ENCODE results near the gene PCSK9. TPM values are rescaled to one million over a fixed set of nuclear protein-coding genes. Genes with fewer than 3 reads are reported as not detected.
A peak's percentile ranks its signal among the peaks of the same experiment; 100 is the strongest.

Gene PCSK9
- total and polyA plus RNA-seq, 5 experiments from 2014 or later: not detected

DNA sequence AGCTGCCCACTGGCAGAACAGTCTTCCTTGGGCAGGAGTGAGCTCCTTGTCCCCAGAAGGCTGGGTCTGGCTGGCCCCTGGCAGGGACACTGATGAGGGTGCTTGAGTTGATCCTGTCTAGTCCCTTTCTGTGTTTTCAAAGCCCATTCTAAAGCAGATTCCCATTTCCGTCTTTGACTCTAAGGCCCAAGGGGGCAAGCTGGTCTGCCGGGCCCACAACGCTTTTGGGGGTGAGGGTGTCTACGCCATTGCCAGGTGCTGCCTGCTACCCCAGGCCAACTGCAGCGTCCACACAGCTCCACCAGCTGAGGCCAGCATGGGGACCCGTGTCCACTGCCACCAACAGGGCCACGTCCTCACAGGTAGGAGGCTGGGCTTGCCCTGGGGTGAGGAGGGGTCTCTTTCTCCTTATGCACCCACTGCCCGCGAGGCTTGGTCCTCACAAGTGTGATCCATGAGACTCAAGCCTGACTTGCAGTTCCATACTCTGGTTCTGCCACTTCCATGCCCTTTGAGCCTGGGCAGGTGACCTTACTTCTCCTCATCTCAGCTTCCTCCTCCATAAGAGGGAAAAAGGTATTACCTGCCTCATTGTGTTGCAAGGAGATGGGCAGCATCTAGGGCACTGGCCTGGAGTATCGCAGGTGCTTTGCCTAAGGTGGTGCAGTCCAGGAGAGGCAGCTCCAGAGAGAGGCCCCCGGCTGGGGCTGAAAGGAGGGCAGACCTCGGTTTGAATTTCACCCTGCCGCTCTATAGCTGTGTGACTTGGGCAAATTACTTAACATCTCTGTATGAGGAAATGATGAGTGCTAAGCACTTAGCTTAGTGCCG is 20.2 kb downstream of the PCSK9 start:
- H3K4me3 Mint-ChIP-seq: no peak overlapping the region
- no peak overlapping the region for H3K27ac Mint-ChIP-seq
- no peaks in the 10 kb centered on the region for H3K9me3 Mint-ChIP-seq
- peaks cover 0 to 5% (median 0%) of the 10 kb centered on the region in 5 donors for H3K27me3 Mint-ChIP-seq
- no peak for DNase-seq
- no peak for ATAC-seq
- H3K4me1 Mint-ChIP-seq: peaks cover 0 to 2% (median under 1%) of the 10 kb centered on the region in 4 donors
- no peaks in the 10 kb centered on the region for H3K36me3 Mint-ChIP-seq
- POLR2A ChIA-PET: no interaction called here

- H3K27ac Mint-ChIP-seq: no peak overlapping the region
- peaks cover 0 to 5% (median 0%) of the 10 kb centered on the region in 5 donors for H3K27me3 Mint-ChIP-seq
- H3K4me3 Mint-ChIP-seq: no peak overlapping the region
- DNase-seq: no peak
- H3K9me3 Mint-ChIP-seq: no peaks in the 10 kb centered on the region
- no peaks in the 10 kb centered on the region for H3K36me3 Mint-ChIP-seq
- H3K4me1 Mint-ChIP-seq: peaks cover 0 to 2% (median under 1%) of the 10 kb centered on the region in 4 donors
- POLR2A ChIA-PET: no interaction called here
- no peak for ATAC-seq
These were observed 21.0 kb downstream of the PCSK9 start for GRCh38 chr1:55060133-55060999.

DNA sequence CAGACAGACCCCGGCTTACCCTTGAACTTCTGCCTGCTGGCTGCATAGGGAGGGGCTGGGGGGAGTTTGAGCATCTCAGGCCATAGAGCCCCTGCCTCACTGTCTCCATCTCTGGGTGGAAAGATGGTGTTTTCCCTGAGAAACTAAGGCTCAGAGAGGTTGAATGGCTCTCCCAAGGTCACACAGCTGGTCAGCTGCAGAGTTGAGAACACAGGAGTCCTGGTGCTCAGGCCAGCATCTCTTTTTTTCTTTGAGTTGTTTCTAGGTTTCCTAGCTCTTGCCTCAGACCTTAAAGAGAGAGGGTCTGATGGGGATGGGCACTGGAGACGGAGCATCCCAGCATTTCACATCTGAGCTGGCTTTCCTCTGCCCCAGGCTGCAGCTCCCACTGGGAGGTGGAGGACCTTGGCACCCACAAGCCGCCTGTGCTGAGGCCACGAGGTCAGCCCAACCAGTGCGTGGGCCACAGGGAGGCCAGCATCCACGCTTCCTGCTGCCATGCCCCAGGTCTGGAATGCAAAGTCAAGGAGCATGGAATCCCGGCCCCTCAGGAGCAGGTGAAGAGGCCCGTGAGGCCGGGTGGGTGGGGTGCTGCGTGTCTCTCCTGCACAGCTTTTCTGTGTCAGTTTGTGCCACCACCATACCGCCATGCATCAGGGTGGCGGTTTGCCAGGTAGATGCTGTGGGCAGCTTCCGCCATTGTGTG is 21.8 kb downstream of the PCSK9 start:
- H3K4me1 Mint-ChIP-seq: peaks cover 0 to 2% (median under 1%) of the 10 kb centered on the region in 4 donors
- H3K4me3 Mint-ChIP-seq: no peak overlapping the region
- no peak for DNase-seq
- ATAC-seq: no peak
- H3K9me3 Mint-ChIP-seq: no peaks in the 10 kb centered on the region
- no peak overlapping the region for H3K27ac Mint-ChIP-seq
- peaks cover 0 to 5% (median 0%) of the 10 kb centered on the region in 5 donors for H3K27me3 Mint-ChIP-seq
- POLR2A ChIA-PET: no interaction called here
- no peaks in the 10 kb centered on the region for H3K36me3 Mint-ChIP-seq

GRCh38 chr1:55061706-55062321 is 22.5 kb downstream of the PCSK9 start:
- no peaks in the 10 kb centered on the region for H3K9me3 Mint-ChIP-seq
- DNase-seq (no peak), ATAC-seq (no peak)
- peak overlapping the region in 1 of 10 donors; percentile 19 for H3K27ac Mint-ChIP-seq
- POLR2A ChIA-PET: no interaction called here
- H3K27me3 Mint-ChIP-seq: no peaks in the 10 kb centered on the region
- no peak overlapping the region for H3K4me3 Mint-ChIP-seq
- H3K36me3 Mint-ChIP-seq: peaks cover 2 to 6% (median 6%) of the 10 kb centered on the region in 3 donors
- peaks cover 0 to 2% (median under 1%) of the 10 kb centered on the region in 4 donors for H3K4me1 Mint-ChIP-seq

- ATAC-seq: no peak
- Mint-ChIP-seq H3K27me3 (no peaks in the 10 kb centered on the region), H3K36me3 (peaks cover 9 to 17% (median 9%) of the 10 kb centered on the region in 3 donors), H3K4me3 (no peak overlapping the region), H3K4me1 (peaks cover 0 to 2% (median under 1%) of the 10 kb centered on the region in 4 donors), H3K9me3 (no peaks in the 10 kb centered on the region), H3K27ac (no peak overlapping the region)
- DNase-seq: no peak
- POLR2A ChIA-PET: no interaction called here
These were observed 23.6 kb downstream of the PCSK9 start for GRCh38 chr1:55062801-55063576.

- no peak for DNase-seq
- Mint-ChIP-seq H3K4me1 (peaks cover 0 to 2% (median under 1%) of the 10 kb centered on the region in 4 donors), H3K4me3 (no peak overlapping the region), H3K9me3 (no peaks in the 10 kb centered on the region), H3K27me3 (no peaks in the 10 kb centered on the region), H3K36me3 (peaks cover 9 to 23% (median 10%) of the 10 kb centered on the region in 3 donors), H3K27ac (peak overlapping the region in 1 of 10 donors; percentile 70)
- ATAC-seq: no peak
- POLR2A ChIA-PET: no interaction called here
These were observed 24.2 kb downstream of the PCSK9 start for GRCh38 chr1:55063577-55063942.

DNA sequence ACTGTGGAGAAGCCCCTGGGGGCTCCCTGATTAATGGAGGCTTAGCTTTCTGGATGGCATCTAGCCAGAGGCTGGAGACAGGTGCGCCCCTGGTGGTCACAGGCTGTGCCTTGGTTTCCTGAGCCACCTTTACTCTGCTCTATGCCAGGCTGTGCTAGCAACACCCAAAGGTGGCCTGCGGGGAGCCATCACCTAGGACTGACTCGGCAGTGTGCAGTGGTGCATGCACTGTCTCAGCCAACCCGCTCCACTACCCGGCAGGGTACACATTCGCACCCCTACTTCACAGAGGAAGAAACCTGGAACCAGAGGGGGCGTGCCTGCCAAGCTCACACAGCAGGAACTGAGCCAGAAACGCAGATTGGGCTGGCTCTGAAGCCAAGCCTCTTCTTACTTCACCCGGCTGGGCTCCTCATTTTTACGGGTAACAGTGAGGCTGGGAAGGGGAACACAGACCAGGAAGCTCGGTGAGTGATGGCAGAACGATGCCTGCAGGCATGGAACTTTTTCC is 24.8 kb downstream of the PCSK9 start:
- Mint-ChIP-seq H3K4me1 (peaks cover 0 to 2% (median under 1%) of the 10 kb centered on the region in 4 donors), H3K36me3 (peaks cover 14 to 28% (median 16%) of the 10 kb centered on the region in 3 donors), H3K27ac (peak overlapping the region in 1 of 10 donors; percentile 70), H3K4me3 (no peak overlapping the region), H3K9me3 (no peaks in the 10 kb centered on the region), H3K27me3 (no peaks in the 10 kb centered on the region)
- ATAC-seq (no peak), DNase-seq (no peak)
- POLR2A ChIA-PET: no interaction called here

DNA sequence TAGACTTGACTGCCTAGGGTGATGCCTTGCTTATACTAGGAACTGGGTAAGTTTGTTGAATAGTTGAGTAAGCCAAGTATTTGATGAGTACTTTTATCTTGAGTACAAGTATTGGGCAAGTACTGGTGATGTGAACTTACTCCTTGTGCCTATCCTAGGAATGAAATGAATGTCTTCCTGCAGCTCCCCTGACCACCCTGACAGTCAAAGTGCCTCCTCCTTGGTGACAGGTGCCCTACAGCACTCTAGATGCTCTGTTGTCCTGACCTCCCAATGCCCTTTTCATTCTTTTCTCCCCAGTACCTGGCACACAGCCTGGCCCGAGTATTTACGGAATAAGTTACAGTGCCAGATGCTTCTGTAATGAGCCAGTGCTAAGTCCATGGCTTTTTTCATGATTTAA is 25.5 kb downstream of the PCSK9 start:
- POLR2A ChIA-PET: no interaction called here
- Mint-ChIP-seq H3K27ac (peak overlapping the region in 2 of 10 donors; percentile 34 to 55), H3K4me3 (no peak overlapping the region), H3K4me1 (peaks cover 0 to 3% (median under 1%) of the 10 kb centered on the region in 4 donors), H3K27me3 (no peaks in the 10 kb centered on the region), H3K36me3 (peaks cover 16 to 36% (median 17%) of the 10 kb centered on the region in 3 donors), H3K9me3 (no peaks in the 10 kb centered on the region)
- ATAC-seq (no peak), DNase-seq (no peak)

- peaks cover 0 to 4% (median under 1%) of the 10 kb centered on the region in 4 donors for H3K4me1 Mint-ChIP-seq
- H3K27ac Mint-ChIP-seq: no peak overlapping the region
- no peak for DNase-seq
- no peaks in the 10 kb centered on the region for H3K27me3 Mint-ChIP-seq
- POLR2A ChIA-PET: no interaction called here
- H3K4me3 Mint-ChIP-seq: peak overlapping the region in 1 of 10 donors; percentile 15
- H3K36me3 Mint-ChIP-seq: peaks cover 20 to 44% (median 25%) of the 10 kb centered on the region in 3 donors
- no peak for ATAC-seq
- no peaks in the 10 kb centered on the region for H3K9me3 Mint-ChIP-seq
These were observed 26.3 kb downstream of the PCSK9 start for GRCh38 chr1:55065648-55066047.

DNA sequence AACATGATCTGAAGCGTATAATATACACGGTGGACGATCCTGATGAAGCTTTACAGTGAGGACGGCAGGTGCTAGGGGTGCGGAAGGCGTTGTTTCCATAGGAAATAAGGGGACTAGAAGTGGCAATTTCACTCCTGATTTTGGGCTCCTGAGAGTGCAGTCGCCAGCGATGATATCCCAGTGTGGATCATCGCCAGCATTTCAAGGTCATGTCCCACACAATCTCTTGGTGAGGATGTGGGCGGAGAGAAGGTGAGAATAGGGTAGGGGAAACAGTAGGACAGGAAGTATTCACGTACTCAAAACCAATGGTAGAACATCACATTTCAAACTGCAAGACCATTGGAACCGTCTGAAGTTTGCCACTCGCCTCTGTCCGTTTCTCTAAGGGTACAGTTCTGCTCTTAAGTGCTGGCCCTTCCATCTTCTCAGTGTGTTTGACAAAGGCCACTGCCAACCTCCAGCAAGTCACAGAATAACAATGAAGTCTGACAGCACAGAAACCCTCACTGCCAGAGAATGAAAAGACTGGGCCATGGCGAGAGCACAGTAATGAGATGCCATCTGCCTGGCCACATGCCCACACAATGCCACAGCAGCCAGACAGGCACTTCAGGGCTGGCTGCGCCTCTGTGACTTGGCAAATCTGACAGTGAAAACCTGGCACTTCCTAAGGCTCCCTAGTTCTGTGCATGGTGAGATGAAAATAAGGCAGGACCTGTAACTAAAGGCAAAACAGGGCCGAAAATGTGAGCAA is 27.9 kb downstream of the PCSK9 start:
- H3K27ac Mint-ChIP-seq: peak overlapping the region in 3 of 10 donors; percentile 9 to 71 (median 33)
- no peaks in the 10 kb centered on the region for H3K9me3 Mint-ChIP-seq
- POLR2A ChIA-PET: no interaction called here
- DNase-seq (no peak), ATAC-seq (no peak)
- H3K4me1 Mint-ChIP-seq: peaks cover 0 to 4% (median under 1%) of the 10 kb centered on the region in 4 donors
- H3K27me3 Mint-ChIP-seq: no peaks in the 10 kb centered on the region
- H3K36me3 Mint-ChIP-seq: peaks cover 27 to 59% (median 28%) of the 10 kb centered on the region in 3 donors
- peak overlapping the region in 1 of 10 donors; percentile 28 for H3K4me3 Mint-ChIP-seq

DNA sequence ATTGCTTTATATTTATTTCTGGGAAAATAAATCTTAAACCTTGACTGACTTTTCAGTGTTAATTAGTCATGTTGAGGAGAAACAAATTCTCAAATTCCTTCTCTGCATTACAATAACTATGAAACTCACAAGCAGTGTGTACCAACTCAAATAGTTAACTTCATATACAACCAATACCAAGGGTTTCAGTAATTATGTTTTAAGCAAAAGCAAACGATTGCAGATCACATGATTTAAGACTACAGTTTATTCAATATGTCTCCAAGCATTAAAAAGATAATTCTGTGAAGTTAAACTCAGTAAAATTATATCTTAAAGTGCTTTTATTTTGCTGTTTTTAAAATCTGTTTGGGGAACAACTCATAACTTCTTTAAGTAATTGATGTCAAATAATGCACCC is 28.6 kb downstream of the PCSK9 start:
- Mint-ChIP-seq H3K36me3 (peaks cover 27 to 66% (median 32%) of the 10 kb centered on the region in 3 donors), H3K27ac (no peak overlapping the region), H3K4me1 (peaks cover 0 to 4% (median 0%) of the 10 kb centered on the region in 4 donors), H3K9me3 (no peaks in the 10 kb centered on the region), H3K27me3 (no peaks in the 10 kb centered on the region), H3K4me3 (no peak overlapping the region)
- ATAC-seq: no peak
- POLR2A ChIA-PET: no interaction called here
- DNase-seq: no peak

Data from naive thymus-derived CD8-positive, alpha-beta T cell (primary cell).